OCI-LY3 (cell line): ENCODE results near the gene PGA3.

Experiments used
- H2AFZ ChIP-seq: fragments of 200-600, 300-600 bp; shearing (Covaris generic); 2 replicates; pipeline ENCODE4 v1.6.0; 2014; ENCODE audit warnings: antibody characterized with exemption, low read depth, low read length
- H3K27ac ChIP-seq: fragments of 200-600, 300-600 bp; sonication (generic); 2 replicates; pipeline ENCODE4 v1.5.1; 2014; ENCODE audit warnings: mild to moderate bottlenecking, low read length, moderate library complexity, mixed read lengths
- H3K27me3 ChIP-seq: fragments of 200-600, 300-600 bp; sonication (generic); 2 replicates; pipeline ENCODE4 v1.6.1; 2014; ENCODE audit warnings: low read depth, low read length, mixed read lengths
- H3K36me3 ChIP-seq: fragments of 200-600, 300-600 bp; sonication (generic); replicated peaks from 2 replicates; pipeline ENCODE3; 2014; ENCODE audit warnings: low read depth, low read length, mixed read lengths
- H3K4me1 ChIP-seq: fragments of 300-600, 200-600 bp; sonication (generic); 2 replicates; pipeline ENCODE4 v1.6.1; 2014; ENCODE audit warnings: low read length, mixed read lengths
- H3K4me2 ChIP-seq: fragments of 200-600, 300-600 bp; sonication (generic); 2 replicates; pipeline ENCODE4 v1.6.1; 2014; ENCODE audit warnings: low read length, mixed read lengths
- H3K4me3 ChIP-seq: fragments of 300-600, 200-600 bp; sonication (generic); 2 replicates; pipeline ENCODE4 v1.5.1; 2014; ENCODE audit warnings: antibody characterized with exemption, mild to moderate bottlenecking, low read length, moderate library complexity
- H3K79me2 ChIP-seq: fragments of 300-600, 200-600 bp; shearing (Covaris generic); 2 replicates; pipeline ENCODE4 v1.6.1; 2014; ENCODE audit warnings: mild to moderate bottlenecking, low read length, mixed read lengths
- H3K9ac ChIP-seq: fragments of 300-600, 200-600 bp; shearing (Covaris generic); 2 replicates; pipeline ENCODE4 v1.6.0; 2014; ENCODE audit warnings: mild to moderate bottlenecking, low read length, moderate library complexity
- H3K9me3 ChIP-seq: fragments of 200-600, 300-600 bp; shearing (Covaris generic); 2 replicates; pipeline ENCODE4 v1.6.1; 2014; ENCODE audit warnings: low read length, mixed read lengths; ENCODE audit not compliant: insufficient read depth
- H4K20me1 ChIP-seq: fragments of 200-600, 300-600 bp; sonication (generic); 2 replicates; pipeline ENCODE4 v1.6.1; 2016; ENCODE audit warnings: low read length, mixed read lengths; ENCODE audit not compliant: insufficient read depth
- EZH2phosphoT487 ChIP-seq: fragments of 200-600 bp; shearing (Covaris generic); IDR thresholded peaks from 2 replicates; pipeline ENCODE4 v1.6.1; 2018; ENCODE audit warnings: antibody characterized with exemption, mixed run types, low read depth
- TF ChIP-seq, protein P1 (sequence below): fragments of 200-600, 300-600 bp; sonication (generic); IDR thresholded peaks from 2 replicates; pipeline ENCODE4 v1.5.1; 2014; ENCODE audit warnings: antibody characterized with exemption, low read length, low read depth

PGA3 gene

DNA sequence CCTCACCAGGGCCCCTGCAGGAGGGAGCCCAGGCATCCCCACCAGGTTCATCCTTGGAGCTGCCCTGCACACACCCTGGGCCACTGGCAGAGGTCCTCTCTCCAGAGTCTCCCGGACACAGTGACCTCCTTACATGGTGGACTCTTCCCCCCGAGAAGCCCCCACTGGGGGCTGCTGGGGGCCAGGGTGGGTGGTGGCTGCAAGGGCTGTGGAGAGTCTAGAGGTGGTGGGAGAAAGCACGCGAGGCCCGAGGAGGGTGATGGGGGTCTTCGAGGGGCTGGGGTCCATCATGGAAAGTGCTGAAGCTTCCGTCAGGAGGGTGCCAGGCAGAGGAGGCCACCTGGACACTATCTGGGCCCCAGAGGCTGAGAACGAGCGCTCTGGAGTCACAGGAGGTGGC lies 55.2 kb downstream of the PGA3 start:
- no peaks in the 10 kb centered on the region for H3K79me2 ChIP-seq
- no peaks in the 10 kb centered on the region for H4K20me1 ChIP-seq
- H3K36me3 ChIP-seq, result no peaks in the 10 kb centered on the region
- no peak overlapping the region for H3K4me3 ChIP-seq
- no peaks in the 10 kb centered on the region for H3K9me3 ChIP-seq
- H2AFZ ChIP-seq, result no peak overlapping the region
- H3K27me3 ChIP-seq, result no peaks in the 10 kb centered on the region
- TF ChIP-seq, protein P1, sequence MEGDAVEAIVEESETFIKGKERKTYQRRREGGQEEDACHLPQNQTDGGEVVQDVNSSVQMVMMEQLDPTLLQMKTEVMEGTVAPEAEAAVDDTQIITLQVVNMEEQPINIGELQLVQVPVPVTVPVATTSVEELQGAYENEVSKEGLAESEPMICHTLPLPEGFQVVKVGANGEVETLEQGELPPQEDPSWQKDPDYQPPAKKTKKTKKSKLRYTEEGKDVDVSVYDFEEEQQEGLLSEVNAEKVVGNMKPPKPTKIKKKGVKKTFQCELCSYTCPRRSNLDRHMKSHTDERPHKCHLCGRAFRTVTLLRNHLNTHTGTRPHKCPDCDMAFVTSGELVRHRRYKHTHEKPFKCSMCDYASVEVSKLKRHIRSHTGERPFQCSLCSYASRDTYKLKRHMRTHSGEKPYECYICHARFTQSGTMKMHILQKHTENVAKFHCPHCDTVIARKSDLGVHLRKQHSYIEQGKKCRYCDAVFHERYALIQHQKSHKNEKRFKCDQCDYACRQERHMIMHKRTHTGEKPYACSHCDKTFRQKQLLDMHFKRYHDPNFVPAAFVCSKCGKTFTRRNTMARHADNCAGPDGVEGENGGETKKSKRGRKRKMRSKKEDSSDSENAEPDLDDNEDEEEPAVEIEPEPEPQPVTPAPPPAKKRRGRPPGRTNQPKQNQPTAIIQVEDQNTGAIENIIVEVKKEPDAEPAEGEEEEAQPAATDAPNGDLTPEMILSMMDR, result no peak
- no peak overlapping the region for H3K27ac ChIP-seq
- H3K9ac ChIP-seq, result no peak overlapping the region
- H3K4me2 ChIP-seq, result no peak overlapping the region
- H3K4me1 ChIP-seq, result no peaks in the 10 kb centered on the region

- Histone ChIP-seq H3K9me3 (no peaks in the 10 kb centered on the region), H2AFZ (no peak overlapping the region), H3K27me3 (no peaks in the 10 kb centered on the region), H3K4me1 (no peaks in the 10 kb centered on the region), H3K4me3 (no peak overlapping the region), H3K27ac (no peak overlapping the region), H3K4me2 (no peak overlapping the region), H3K9ac (no peak overlapping the region), H3K36me3 (no peaks in the 10 kb centered on the region), H4K20me1 (no peaks in the 10 kb centered on the region), H3K79me2 (no peaks in the 10 kb centered on the region)
- TF ChIP-seq, protein P1, result no peak
- TF ChIP-seq EZH2phosphoT487, result no peak
Observed at GRCh38 chr11:61259363-61259762, 56.0 kb downstream of the PGA3 start.
